GM21717 (cell line): ENCODE measurements around the gene LRRC9.
"Not testable (repeated sequence)": the region's sequence is repeated elsewhere in the genome, so short reads cannot be mapped to it uniquely, and the experiment has no call there.

Experiments used
- ATAC-seq: cut with Tn5 transposase; IDR thresholded peaks from one replicate; pipeline ENCODE4 v1.9.1; 2021; ENCODE audit warnings: mild to moderate bottlenecking, moderate library complexity; ENCODE audit not compliant: unreplicated experiment

LRRC9 gene

DNA sequence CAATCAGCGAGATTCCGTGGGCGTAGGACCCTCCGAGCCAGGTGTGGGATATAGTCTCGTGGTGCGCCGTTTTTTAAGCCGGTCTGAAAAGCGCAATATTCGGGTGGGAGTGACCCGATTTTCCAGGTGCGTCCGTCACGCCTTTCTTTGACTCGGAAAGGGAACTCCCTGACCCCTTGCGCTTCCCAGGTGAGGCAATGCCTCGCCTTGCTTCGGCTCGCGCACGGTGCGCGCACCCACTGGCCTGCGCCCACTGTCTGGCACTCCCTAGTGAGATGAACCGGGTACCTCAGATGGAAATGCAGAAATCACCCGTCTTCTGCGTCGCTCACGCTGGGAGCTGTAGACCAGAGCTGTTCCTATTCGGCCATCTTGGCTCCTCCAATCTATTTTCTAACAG lies 32.2 kb downstream of the LRRC9 start:
- not testable (repeated sequence) for ATAC-seq

DNA sequence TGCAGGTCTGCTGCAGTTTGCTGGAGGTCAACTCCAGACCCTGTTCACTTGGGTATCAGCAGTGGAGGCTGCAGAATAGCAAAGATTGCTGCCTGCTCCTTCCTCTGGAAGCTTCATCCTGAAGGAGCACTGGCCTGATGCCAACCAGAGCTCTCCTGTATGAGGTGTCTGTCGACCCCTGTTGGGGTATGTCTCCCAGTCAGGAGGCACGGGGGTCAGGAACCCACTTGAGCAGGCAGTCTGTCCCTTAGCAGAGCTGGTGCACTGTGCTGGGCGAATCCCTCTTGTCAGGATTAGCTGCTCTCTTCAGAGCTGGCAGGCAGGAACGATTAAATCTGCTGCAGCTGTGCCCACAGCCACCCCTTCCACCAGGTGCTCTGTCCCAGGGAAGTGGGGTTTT lies 37.9 kb downstream of the LRRC9 start:
- not testable (repeated sequence) for ATAC-seq

DNA sequence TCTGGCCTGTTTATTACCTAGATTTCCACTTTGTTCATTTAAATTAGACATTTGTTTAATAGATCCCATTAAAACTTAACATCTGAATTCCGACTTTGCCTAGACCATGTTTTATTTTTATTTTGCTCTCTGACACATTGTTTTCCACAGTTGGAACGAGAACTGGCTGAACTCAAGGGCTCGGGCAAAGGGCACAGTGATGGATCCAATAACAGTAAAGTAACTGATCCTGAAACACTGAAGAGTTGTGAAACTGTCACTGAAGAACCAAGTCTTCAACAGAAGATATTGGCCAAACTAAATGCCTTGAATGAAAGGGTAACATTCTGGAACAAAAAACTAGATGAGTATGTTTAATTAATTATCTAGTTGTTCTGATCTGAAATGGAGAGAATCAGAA lies 39.7 kb downstream of the LRRC9 start:
- ATAC-seq = no peak

DNA sequence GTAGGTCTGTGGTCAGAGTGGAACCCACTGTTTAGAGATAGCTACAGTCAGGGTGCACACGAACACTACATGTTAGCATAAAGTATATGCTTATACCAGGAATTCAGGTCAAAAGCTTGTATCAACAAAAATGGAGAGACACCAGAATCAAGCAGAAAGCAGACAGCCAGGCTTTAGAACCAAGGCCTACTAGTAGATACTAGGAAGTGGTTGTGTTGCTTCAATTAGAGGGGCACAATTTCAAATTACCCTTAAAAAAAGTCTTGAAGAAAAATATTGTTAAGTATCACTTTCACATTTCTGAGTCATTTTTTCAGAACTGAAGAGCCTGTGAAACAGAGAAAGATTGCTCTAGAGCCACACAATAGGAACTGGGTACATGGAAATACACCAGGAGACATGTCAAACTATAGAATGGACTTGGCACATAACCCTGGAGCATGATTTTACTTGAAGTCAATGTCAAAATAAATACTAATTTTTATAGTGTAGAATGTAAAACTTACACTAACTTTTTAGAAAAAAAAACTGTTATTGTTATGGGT lies 41.6 kb downstream of the LRRC9 start:
- peak; percentile 71 for ATAC-seq

DNA sequence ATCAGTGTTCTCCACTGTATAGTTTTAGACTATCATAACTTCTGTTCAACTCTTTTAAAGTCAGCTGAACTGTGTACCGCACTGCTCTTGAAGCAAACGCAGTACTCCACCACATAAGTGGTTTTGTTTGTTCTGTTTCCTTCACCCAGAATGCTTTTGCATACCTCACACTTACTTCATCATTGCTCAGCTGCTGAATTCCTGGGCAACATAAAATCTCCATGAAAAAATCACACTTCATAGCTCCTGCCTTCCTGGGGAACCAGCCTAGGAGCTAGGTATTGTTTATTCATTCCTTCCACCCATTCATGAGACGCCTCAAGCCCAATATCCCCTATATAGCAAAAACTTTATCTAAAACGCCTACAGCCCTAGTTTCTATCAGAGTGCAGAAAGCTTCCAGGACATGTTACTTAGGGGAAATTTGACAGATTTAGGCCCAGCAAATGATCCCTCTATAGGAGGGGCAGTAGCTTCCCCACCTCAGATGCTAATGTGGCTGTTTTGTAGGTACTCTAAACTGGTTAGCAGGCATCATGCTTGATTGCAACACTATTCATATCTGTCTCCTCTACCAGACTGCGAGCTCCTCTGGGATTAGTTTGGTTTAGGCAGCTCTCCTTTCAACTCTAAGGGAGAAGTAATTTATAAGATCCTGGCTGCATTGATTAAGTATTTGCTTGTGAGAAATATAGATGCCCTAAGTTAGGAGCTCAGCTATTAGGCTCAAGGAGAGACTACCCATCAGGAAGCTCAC lies 44.5 kb downstream of the LRRC9 start:
- peak; percentile 16 for ATAC-seq

DNA sequence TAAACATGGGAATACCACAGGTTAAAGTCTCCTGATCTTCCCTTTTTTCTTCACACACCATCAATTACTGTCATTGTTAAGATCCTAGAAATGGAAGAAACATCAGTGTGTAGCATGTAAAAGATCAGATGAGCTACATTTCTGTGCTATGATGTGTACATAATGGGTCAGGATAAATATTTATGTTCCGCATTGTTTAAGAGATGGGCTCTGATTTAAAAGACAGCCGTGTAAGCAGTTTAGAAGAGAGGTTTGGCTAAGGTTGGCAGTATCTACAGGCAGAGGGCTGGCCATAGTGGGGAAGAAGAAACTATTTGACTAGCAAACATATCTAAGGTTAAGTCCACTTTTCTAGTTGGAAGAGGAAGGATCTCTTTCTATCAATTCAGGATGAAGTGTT lies 49.4 kb downstream of the LRRC9 start:
- ATAC-seq = no peak

DNA sequence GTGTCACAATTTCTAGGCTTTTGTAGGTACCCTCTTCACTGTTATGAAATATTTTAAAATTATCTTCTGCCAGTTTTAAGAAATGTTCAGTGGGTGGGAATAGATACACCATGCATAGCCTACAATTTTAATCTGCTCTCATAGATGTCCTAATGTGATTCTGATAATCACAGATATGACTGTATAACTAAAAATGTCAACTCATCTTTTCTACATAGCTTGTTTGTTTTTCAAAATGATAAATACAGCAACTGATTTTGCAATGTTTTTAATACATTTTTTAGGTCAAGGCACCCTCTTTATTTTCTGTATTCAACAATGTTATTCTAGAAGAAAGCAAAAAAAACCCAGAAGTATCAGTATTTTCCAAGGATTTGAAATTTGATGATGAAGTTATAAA lies 61.6 kb downstream of the LRRC9 start:
- ATAC-seq = no peak

DNA sequence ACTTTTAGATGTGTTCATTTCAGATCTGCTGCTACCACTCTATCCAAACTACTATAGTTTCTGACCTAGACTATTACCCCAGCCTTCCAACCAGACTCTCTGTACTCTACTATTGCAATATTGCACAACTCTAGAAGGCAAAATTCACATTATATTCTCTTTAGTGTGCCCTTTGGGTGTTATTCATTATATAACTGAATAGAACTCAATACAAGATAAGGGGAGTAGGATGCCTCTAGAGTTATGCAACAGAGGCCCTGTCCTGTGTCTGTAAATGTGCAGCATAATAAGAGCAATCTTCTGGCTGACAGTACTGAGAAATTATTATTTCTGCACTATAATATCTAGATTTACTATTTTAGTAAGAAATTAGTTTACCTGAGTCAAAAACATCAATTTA lies 63.1 kb downstream of the LRRC9 start:
- no peak for ATAC-seq

DNA sequence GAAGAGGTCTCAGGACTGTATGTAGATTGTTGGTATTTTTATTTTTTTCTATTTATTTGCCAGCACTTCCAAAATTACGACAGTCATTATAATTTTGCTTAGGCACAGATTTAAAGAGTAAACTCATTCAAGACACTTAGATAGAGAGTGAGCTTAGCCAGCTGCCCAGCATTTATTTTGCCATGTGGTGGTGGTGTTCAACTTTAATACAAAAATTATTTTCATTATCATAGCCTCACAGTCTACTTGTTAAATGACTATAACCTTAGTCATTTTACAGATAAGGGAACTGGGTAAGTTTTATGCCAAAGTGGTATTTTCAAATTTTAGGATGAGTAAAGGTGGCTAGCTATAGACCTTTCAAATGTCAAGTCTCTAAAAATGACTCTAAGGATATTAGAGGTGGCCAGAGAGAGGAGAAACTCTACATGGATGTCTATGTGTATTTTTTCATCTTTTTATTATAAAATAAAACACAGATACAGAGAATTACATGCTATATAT lies 66.7 kb downstream of the LRRC9 start:
- no peak for ATAC-seq

DNA sequence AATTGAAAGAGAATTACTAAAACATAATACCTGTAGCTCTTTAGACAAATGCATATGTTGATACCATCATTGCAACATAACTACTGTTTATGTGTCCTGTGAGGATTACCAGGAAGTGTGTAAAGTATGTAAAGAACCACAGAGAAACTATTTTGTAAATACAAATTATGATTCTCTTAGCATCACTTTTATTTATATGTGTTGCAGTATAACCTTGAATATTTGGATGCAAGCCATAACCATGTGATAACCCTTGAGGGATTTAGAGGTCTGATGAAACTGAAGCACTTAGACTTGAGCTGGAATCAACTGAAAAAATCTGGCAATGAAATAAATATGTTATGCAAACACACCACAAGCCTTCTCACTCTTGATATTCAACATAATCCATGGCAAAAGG lies 77.5 kb downstream of the LRRC9 start:
- ATAC-seq = no peak

DNA sequence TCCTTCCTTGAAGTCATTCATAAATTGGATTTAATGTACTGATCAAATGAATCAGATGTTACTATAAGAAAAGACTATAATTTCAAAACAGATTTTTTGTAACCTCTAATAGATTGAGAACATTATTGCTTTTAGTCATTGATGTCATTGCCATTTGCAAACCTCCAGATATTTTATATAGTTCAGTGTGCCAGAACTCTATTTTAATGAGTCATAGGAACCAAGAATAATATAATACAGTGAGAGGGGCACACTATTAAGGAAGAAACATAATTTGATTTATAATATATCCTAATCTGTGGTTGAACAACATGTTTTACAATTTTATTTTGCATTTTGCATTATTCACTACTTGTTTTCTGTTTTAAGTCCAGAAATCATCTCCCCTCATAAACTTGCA lies 78.0 kb downstream of the LRRC9 start:
- ATAC-seq = no peak

DNA sequence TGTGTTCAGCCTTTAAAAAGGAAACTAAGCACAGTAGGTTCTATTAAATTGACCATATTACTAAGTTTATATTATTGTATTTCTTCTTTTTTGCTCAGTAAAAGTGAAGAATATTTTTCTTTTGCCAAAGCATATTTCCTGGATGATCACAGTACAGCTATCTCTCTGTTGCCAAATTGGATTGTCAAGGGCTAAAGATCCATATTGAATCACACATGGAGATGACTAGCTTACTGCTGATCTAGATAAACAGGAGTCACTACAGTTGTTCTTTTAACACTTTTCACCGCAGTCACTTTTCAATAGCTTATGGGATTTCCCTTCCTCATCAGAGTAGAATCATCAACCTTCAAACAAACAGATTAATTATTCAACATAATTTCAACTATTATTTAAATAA lies 78.6 kb downstream of the LRRC9 start:
- no peak for ATAC-seq

DNA sequence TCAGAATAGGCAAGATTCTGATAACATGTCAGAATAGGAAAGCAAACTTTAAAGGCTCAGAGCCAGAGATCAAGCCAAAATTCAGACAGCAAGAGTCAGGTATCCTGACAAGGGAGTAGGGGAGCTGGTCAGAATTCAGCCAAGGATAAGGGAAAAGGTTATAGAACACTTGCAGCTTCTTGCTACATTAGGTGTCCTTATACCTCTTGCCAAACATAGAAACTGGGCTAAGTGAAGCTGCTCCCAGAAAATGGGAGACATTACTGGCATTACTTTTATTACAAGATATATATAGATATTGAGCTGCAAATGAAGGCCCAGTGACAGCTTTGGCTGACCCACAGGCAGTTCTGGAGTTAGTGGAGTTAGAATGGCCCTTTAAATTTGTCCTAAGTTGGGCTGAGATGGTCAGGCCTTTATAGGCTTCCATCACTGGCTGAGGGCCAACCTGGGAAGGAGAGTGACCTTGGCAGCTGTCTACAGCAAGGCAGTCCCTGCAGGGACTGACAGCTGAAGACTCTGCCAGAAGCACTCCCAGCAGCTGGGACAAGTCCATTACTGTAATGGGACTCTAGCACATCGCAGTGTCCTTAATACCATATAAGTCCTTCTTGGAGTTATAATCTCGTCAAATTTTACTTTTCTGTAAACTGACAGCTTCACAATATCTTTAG lies 83.0 kb downstream of the LRRC9 start:
- no peak for ATAC-seq

DNA sequence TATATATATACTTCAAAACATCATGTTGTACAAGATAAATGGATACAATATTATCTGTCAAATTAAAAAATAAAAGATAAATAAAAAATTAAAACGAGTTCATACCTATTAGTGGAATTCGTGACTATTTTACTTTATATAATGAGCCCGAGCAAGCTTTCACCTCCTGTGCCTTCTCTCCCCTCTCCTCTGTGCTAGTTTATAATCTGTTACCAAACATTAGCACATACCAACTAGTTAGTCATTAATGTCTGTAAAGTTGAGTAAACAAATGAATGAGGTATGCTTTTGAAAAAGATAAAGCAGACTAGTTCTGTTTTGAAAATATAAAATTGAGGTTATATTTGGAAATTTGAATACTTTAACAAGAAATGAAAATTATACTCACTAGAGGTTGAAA lies 84.0 kb downstream of the LRRC9 start:
- no peak for ATAC-seq

DNA sequence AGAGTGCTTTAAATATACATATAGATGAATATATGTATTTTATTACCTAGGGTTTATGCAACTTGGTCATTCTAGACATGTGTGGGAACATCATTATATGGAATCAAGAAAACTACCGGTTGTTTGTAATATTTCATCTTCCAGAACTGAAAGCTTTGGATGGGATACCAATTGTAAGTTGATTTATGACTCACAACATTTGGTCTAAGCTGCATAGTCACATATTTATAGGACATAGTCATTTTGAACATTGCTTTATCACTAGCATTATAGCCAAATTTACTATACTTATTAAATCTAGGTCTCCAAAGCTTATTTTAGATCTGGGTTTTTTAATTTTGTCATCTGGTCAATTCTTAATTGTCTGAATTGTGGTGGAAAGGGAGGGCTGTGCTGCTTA lies 88.1 kb downstream of the LRRC9 start:
- no peak for ATAC-seq

DNA sequence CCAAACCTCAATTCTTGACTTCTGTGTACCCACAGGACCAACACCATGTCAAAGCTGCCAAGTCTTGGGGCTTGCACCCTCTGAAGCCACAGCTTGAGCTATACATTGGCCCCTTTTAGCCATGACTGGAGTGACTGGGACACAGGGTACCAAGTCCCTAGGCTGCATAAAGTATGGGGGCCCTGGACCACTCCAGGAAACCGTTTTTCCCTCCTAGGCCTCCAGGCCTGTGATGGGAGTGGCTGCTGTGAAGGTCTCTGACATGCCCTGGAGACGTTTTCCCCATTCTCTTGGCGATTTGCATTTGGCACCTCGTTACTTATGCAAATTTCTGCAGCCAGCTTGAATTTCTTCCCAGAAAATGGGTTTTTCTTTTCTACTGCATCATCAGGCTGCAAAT lies 90.3 kb downstream of the LRRC9 start:
- not testable (repeated sequence) for ATAC-seq

DNA sequence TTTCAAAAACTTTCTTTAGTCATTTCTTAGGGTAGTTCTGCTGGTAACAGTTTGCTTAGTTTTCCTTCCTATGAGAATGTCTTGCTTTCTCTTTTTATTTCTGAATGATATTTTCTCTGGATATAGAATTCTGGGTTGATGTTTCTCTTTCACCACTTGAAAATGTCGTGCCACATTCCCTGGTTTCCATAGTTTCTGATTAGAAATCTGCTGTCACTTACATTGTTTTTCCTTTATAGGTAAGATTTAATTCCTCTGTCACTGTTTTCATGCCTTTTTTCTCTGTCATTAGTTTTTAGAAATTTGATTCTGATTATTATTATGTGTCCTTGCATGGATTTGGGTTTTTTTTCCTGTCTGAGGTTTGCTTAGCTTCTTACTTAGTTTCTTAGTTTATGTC lies 94.5 kb downstream of the LRRC9 start:
- no peak for ATAC-seq

DNA sequence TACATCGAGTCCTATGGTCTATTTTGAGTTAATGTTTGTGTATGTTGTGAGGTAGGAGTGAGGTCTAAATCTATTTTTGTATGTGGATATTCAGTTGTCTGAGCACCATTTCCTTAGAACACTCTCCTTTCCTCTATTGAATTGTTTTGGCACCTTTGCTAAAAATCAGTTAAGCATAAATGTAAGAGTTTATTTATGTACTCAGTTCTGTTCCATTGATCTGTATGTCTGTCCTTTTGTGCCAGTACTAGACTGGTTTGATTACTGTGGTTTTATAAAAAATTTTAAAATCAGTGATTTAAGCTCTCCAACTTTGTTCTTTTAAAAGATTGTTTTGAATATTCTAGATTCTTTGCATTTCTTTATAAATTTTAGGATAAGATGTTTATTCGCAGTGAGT lies 101.7 kb downstream of the LRRC9 start:
- ATAC-seq = no peak

DNA sequence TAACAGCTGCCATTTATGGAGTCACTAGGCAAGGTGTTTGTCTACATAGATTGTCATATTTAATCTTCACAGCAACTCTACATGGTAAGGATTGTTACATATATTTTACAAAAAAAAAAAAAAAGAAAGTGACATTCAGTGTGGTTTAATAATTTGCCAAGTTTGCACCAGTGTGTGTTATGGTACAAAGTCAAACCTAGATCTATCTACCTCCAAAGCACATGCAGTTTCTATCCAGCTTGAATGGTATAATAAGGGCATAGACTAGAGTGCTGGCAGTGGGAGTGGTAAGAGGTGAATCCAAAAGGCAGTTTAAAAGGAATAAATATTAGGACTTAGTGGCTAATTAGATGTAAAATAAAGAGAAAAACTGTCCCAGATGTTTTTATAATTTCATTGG lies 105.6 kb downstream of the LRRC9 start:
- no peak for ATAC-seq

DNA sequence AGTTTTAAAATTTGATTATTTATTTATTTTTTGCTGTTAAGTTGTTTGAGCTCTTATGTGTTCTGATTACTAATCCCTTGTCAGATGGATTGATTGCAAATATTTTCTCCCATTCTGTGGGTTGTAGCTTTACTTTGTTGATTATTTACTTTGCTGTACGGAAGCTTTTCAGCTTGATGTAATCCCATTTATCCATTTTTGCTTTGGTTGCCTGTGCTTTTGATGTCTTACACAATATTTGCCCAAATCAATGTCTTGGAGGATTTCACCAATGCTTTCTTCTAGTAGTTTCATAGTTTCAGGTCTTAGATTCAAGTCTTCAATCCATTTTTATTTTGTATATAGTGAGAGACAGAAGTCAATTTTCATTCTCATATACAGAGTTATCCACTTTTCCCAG lies 115.2 kb downstream of the LRRC9 start:
- no peak for ATAC-seq

DNA sequence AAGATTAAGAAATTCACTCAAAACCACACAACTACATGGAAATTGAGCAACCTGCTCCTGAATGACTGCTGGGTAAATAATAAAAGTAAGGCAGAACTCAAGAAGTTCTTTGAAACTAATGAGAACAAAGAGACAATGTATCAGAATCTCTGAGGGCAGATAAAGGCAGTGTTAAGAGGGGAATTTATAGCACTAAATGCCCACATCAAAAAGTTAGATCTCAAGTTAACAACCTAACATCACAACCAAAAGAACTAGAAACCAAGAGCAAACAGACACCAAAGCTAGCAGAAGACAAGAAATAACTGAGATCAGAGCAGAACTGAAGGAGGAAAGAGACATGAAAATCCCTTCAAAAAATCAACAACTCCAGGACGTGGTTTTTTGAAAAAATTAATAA lies 128.0 kb downstream of the LRRC9 start:
- ATAC-seq = not testable (repeated sequence)

DNA sequence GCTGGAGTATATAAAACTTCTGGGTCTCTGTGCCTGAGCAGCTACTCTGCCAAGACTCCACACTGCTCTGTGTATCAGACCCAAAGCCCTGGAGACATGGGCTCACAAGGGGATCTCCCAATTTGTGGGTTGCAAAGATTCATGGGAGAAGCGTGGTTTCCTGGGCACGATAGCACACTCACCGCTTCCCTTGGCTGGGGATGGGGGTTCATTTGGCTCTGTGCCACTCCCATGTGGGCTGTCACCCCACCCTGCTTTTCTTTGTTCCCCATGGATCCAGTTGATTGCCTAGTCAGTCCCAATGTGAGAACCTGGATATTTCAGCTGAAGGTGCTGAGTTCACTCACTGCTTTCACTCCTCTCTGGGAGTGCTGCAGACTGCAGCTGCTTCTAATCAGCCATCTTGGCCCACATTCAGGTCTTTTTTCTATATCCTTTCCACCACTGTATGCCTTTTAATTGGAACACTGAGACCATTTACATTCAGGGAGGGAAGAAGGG lies 131.8 kb downstream of the LRRC9 start:
- ATAC-seq = no peak
